ENCODE measurements around the gene WDR82. TPM values are rescaled to one million over a fixed set of nuclear protein-coding genes. Genes with fewer than 3 reads are reported as not detected.

WDR82 gene
- total RNA-seq, 1 experiment from 2014 or later: 42.0 TPM

GRCh38 chr3:52319921-52320595 is 41.6 kb upstream of the WDR82 start:
- no peaks in the 10 kb centered on the region for H3K4me1 ChIP-seq (ENCODE audit: low read length)
- H3K36me3 ChIP-seq (ENCODE audit: insufficient read depth, low read length): no peaks in the 10 kb centered on the region
- H3K27me3 ChIP-seq (ENCODE audit: low read length): no peaks in the 10 kb centered on the region
- no peak overlapping the region for H3K4me2 ChIP-seq (ENCODE audit: low read depth, low read length, poor library complexity, severe bottlenecking)
- H3K27ac ChIP-seq (ENCODE audit: low read length): no peak overlapping the region
- H3K9me3 ChIP-seq (ENCODE audit: low read length): no peaks in the 10 kb centered on the region
- H3K9me2 ChIP-seq (replicated peaks; ENCODE audit: insufficient read depth, low read length): no peaks in the 10 kb centered on the region
- H3K9ac ChIP-seq (ENCODE audit: low read length): no peak overlapping the region
- no peaks in the 10 kb centered on the region for H4K20me1 ChIP-seq (ENCODE audit: insufficient read depth, low read depth, low read length)
- H3K4me3 ChIP-seq (ENCODE audit: low read length): no peak overlapping the region
- no peak overlapping the region for H2AFZ ChIP-seq (ENCODE audit: low read length)
- no peaks in the 10 kb centered on the region for H3K79me2 ChIP-seq (ENCODE audit: low read length)
- no peak for DNase-seq

DNA sequence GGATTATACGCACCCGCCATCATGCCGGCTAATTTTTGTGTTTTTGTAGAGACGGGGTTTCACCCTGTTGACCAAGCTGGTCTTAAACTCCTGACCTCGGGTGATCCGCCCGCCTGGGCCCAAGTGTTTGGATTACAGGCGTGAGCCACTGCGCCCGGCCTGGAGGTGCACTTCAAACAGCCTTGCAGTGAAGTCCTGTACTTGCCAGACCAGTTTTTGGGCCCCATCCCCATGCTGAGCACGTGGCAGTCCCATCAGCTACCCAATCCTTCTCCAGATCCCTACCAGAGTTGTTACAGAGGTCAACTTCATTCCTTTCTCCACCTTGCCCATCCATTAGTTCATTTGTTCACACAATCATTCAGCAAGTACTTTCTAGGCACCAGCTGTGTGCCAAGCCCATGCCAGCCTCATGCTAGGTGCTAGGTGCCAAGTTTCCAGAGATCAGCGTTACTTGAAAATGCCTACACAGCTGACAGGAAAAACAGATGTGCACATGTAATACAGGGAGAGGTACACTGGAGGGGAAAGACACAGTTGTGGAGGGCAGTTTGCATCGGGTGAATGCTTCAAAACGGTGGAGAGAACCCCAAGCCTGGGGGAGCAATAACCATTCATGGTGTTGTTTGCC is 39.9 kb upstream of the WDR82 start:
- no peak overlapping the region for H2AFZ ChIP-seq (ENCODE audit: low read length)
- no peaks in the 10 kb centered on the region for H3K9me2 ChIP-seq (replicated peaks; ENCODE audit: insufficient read depth, low read length)
- H3K27me3 ChIP-seq (ENCODE audit: low read length): no peaks in the 10 kb centered on the region
- H3K4me2 ChIP-seq (ENCODE audit: low read depth, low read length, poor library complexity, severe bottlenecking): no peak overlapping the region
- H3K36me3 ChIP-seq (ENCODE audit: insufficient read depth, low read length): no peaks in the 10 kb centered on the region
- no peak overlapping the region for H3K27ac ChIP-seq (ENCODE audit: low read length)
- no peak overlapping the region for H3K9ac ChIP-seq (ENCODE audit: low read length)
- no peaks in the 10 kb centered on the region for H3K79me2 ChIP-seq (ENCODE audit: low read length)
- no peaks in the 10 kb centered on the region for H3K9me3 ChIP-seq (ENCODE audit: low read length)
- H3K4me1 ChIP-seq (ENCODE audit: low read length): peaks cover 9% of the 10 kb centered on the region
- no peak for DNase-seq
- H4K20me1 ChIP-seq (ENCODE audit: insufficient read depth, low read depth, low read length): no peaks in the 10 kb centered on the region
- no peak overlapping the region for H3K4me3 ChIP-seq (ENCODE audit: low read length)

DNA sequence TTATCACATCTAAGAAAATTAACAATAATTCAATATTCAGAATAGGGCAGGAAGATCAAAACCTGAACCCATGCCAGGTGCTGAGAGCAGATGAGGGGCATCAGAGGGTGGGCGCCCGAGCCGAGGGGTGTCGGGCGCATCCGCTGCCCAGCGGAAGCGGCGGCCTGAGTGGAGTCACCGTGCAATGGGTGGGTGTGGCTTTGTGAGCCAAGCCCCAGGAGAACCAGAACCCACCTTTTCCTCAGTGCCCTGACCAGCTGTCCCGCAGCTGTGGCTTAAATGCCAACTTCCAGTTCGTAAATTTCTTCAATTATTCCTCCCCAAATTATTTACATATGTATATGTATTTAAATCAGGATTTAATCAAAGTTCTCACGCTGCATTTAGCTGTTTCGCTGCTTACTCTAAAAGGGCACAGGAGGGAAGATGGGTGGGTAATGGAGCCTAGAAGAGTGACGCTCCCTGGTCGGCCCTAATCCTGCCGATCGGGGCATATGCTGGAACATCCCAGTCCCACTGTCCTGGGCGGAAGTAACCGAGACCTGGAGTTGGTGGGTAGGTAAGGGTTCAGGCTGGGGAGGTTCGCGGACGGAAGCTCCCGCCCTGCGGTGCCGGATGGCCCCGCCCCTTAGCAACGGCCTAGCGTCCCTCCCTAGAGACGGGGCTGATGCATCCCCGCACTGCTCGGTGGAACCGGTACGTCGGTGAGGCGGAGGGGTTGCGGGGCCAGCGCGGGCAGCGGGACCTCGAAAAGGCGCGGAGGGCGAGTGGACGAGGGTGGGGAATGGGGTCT is 39.0 kb upstream of the WDR82 start:
- Histone ChIP-seq H3K4me2 (ENCODE audit: low read depth, low read length, poor library complexity, severe bottlenecking) (no peak overlapping the region), H3K4me3 (ENCODE audit: low read length) (no peak overlapping the region), H3K9me3 (ENCODE audit: low read length) (no peaks in the 10 kb centered on the region), H3K9me2 (replicated peaks; ENCODE audit: insufficient read depth, low read length) (no peaks in the 10 kb centered on the region), H4K20me1 (ENCODE audit: insufficient read depth, low read depth, low read length) (no peaks in the 10 kb centered on the region), H3K9ac (ENCODE audit: low read length) (no peak overlapping the region), H3K27ac (ENCODE audit: low read length) (no peak overlapping the region), H3K79me2 (ENCODE audit: low read length) (no peaks in the 10 kb centered on the region), H3K36me3 (ENCODE audit: insufficient read depth, low read length) (no peaks in the 10 kb centered on the region), H3K4me1 (ENCODE audit: low read length) (peaks cover 10% of the 10 kb centered on the region), H2AFZ (ENCODE audit: low read length) (no peak overlapping the region), H3K27me3 (ENCODE audit: low read length) (no peaks in the 10 kb centered on the region)
- no peak for DNase-seq

- no peak within 1 kb of the TSS for H3K4me2 ChIP-seq (ENCODE audit: low read depth, low read length, poor library complexity, severe bottlenecking)
- H3K4me3 ChIP-seq (ENCODE audit: low read length): no peak within 1 kb of the TSS
- no peaks in the 10 kb centered on the region for H3K9me2 ChIP-seq (replicated peaks; ENCODE audit: insufficient read depth, low read length)
- no peaks in the 10 kb centered on the region for H3K79me2 ChIP-seq (ENCODE audit: low read length)
- H2AFZ ChIP-seq (ENCODE audit: low read length): no peak within 1 kb of the TSS
- H3K36me3 ChIP-seq (ENCODE audit: insufficient read depth, low read length): no peaks in the 10 kb centered on the region
- no peaks in the 10 kb centered on the region for H3K9me3 ChIP-seq (ENCODE audit: low read length)
- H3K27ac ChIP-seq (ENCODE audit: low read length): no peak within 1 kb of the TSS
- H3K4me1 ChIP-seq (ENCODE audit: low read length): peaks cover 10% of the 10 kb centered on the region
- DNase-seq: no peak
- no peaks in the 10 kb centered on the region for H4K20me1 ChIP-seq (ENCODE audit: insufficient read depth, low read depth, low read length)
- no peak within 1 kb of the TSS for H3K9ac ChIP-seq (ENCODE audit: low read length)
- H3K27me3 ChIP-seq (ENCODE audit: low read length): no peaks in the 10 kb centered on the region
Observed at GRCh38 chr3:52315977-52316764, 37.7 kb upstream of the WDR82 start, which contains the start of gene DNAH1. DNAH1 (plus strand) TSS chr3:52316319; CDS start chr3:52322443, 6,124 bp downstream.

- Histone ChIP-seq H3K4me1 (ENCODE audit: low read length) (peaks cover 10% of the 10 kb centered on the region), H4K20me1 (ENCODE audit: insufficient read depth, low read depth, low read length) (no peaks in the 10 kb centered on the region), H3K27me3 (ENCODE audit: low read length) (no peaks in the 10 kb centered on the region), H2AFZ (ENCODE audit: low read length) (no peak overlapping the region), H3K9ac (ENCODE audit: low read length) (no peak overlapping the region), H3K36me3 (ENCODE audit: insufficient read depth, low read length) (no peaks in the 10 kb centered on the region), H3K79me2 (ENCODE audit: low read length) (no peaks in the 10 kb centered on the region), H3K9me3 (ENCODE audit: low read length) (no peaks in the 10 kb centered on the region), H3K9me2 (replicated peaks; ENCODE audit: insufficient read depth, low read length) (no peaks in the 10 kb centered on the region), H3K4me2 (ENCODE audit: low read depth, low read length, poor library complexity, severe bottlenecking) (no peak overlapping the region), H3K27ac (ENCODE audit: low read length) (no peak overlapping the region), H3K4me3 (ENCODE audit: low read length) (no peak overlapping the region)
- DNase-seq: no peak
Observed at GRCh38 chr3:52315006-52315405, 36.6 kb upstream of the WDR82 start.

DNA sequence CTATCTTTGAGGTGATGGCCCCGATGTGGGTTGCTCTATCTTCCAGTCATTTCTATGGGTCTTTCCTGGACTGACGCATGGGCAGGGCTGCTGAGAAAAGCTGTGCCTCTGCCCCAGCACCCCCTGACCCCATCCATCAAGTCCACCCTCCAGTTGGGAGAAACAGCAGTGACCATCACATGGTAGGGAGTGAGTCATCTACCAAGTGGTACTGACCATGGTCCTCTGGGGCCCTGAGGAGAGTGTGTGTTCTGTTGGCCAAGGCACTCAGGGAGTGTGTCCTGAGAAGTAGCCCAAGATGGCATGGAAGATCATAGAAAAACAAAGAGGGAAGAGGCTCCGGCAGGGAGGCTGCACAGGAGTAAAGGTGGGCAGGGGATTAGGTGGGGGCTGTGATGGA is 36.0 kb upstream of the WDR82 start:
- no peaks in the 10 kb centered on the region for H4K20me1 ChIP-seq (ENCODE audit: insufficient read depth, low read depth, low read length)
- H3K4me2 ChIP-seq (ENCODE audit: low read depth, low read length, poor library complexity, severe bottlenecking): no peak overlapping the region
- no peaks in the 10 kb centered on the region for H3K79me2 ChIP-seq (ENCODE audit: low read length)
- no peaks in the 10 kb centered on the region for H3K36me3 ChIP-seq (ENCODE audit: insufficient read depth, low read length)
- no peak overlapping the region for H3K9ac ChIP-seq (ENCODE audit: low read length)
- H3K9me3 ChIP-seq (ENCODE audit: low read length): no peaks in the 10 kb centered on the region
- H3K27ac ChIP-seq (ENCODE audit: low read length): no peak overlapping the region
- H3K4me3 ChIP-seq (ENCODE audit: low read length): no peak overlapping the region
- no peak overlapping the region for H2AFZ ChIP-seq (ENCODE audit: low read length)
- no peaks in the 10 kb centered on the region for H3K27me3 ChIP-seq (ENCODE audit: low read length)
- H3K9me2 ChIP-seq (replicated peaks; ENCODE audit: insufficient read depth, low read length): no peaks in the 10 kb centered on the region
- peaks cover 10% of the 10 kb centered on the region for H3K4me1 ChIP-seq (ENCODE audit: low read length)
- no peak for DNase-seq

DNA sequence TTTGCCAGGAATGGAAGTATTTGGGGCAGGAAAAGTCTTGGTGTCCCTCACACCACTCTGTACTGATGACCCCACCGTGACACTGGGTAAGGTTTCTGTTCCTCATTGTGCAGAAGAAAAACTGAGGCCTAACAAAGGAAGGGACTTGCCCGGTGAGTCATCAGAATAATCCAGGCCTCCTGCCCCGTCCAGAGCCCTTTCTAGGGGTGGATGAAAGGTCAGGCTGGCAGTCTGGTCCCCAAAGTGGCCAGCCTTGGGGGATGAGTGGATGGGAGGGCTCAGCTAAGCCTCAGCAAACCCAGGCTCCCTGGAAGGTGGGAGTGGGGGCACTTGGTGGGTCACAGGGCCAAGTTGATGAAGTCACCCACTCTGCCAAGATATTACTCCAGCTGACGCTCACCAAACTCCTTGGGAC is 35.3 kb upstream of the WDR82 start:
- Histone ChIP-seq H3K9me3 (ENCODE audit: low read length) (no peaks in the 10 kb centered on the region), H3K4me1 (ENCODE audit: low read length) (peaks cover 10% of the 10 kb centered on the region), H3K9me2 (replicated peaks; ENCODE audit: insufficient read depth, low read length) (no peaks in the 10 kb centered on the region), H2AFZ (ENCODE audit: low read length) (no peak overlapping the region), H3K27me3 (ENCODE audit: low read length) (no peaks in the 10 kb centered on the region), H3K36me3 (ENCODE audit: insufficient read depth, low read length) (no peaks in the 10 kb centered on the region), H3K27ac (ENCODE audit: low read length) (no peak overlapping the region), H3K4me2 (ENCODE audit: low read depth, low read length, poor library complexity, severe bottlenecking) (no peak overlapping the region), H3K9ac (ENCODE audit: low read length) (peak overlapping the region; percentile 22; the same call in 1 of the 2 replicates), H3K79me2 (ENCODE audit: low read length) (no peaks in the 10 kb centered on the region), H3K4me3 (ENCODE audit: low read length) (no peak overlapping the region), H4K20me1 (ENCODE audit: insufficient read depth, low read depth, low read length) (no peaks in the 10 kb centered on the region)
- peak; percentile 57 for DNase-seq
